Measurements from ENCODE around the gene ARHGDIG. TPM values are rescaled to one million over a fixed set of nuclear protein-coding genes. Genes with fewer than 3 reads are reported as not detected.
A peak's percentile ranks its signal among the peaks of the same experiment; 100 is the strongest.

ARHGDIG gene
- total RNA-seq, 1 donor from 2014 or later, result not detected

DNA sequence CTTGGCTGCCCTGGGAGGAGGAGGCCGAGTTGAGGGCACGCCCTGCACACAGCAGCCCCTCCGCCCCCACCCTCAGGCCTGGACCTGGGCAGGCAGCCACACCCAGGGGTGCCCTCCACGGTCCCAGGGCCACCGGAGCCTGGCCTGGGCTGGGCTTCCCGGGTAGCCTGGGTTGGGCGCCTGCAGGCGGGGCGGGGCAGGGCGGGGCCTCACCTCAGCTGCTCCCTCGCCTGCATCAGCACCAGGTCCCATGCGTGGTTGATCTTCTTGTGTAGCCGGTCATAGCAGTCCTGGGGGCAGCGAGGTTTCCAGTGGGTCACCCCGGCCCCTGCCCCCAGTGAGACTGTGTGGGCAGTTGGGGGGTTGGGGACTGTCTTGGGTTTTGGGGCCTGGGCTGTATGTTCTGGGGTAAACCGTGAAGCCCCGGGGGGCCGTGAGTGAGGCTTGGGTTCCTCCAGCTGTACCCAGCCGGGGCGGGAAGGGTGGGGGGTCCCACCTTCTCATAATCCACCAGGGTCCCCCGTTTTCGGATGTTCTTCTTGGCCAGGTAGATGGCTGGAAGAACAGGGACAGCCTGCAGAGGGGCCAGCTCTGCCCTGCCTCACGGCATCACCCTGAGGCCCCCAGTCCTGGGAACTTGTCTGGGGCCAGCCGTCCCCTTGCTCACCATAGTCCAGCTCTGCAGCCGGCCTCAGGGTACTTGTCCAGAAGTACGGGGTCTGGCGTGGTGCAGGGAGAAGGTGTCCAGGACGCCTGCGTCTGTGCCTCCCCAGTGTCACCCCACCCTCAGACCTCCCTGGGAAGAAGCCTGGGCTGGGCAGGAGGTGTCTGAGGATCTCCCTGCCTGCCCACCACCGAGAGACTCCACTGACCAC lies 6.6 kb upstream of the ARHGDIG start:
- no peak for DNase-seq
- H3K27ac ChIP-seq, result no peak overlapping the region
- no peaks in the 10 kb centered on the region for H3K36me3 ChIP-seq
- H3K27me3 ChIP-seq (ENCODE audit: low read depth), result peaks cover 27% of the 10 kb centered on the region
- H3K4me1 ChIP-seq, result peaks cover 8% of the 10 kb centered on the region
- intact Hi-C loops (cut with DNase I), result no loop called here
- H3K9me3 ChIP-seq, result no peaks in the 10 kb centered on the region
- H3K4me3 ChIP-seq, result no peak overlapping the region
- TF ChIP-seq CTCF (IDR thresholded peaks at IDR 0.05), result no peak
- peak; percentile 1 to 3 for ATAC-seq

DNA sequence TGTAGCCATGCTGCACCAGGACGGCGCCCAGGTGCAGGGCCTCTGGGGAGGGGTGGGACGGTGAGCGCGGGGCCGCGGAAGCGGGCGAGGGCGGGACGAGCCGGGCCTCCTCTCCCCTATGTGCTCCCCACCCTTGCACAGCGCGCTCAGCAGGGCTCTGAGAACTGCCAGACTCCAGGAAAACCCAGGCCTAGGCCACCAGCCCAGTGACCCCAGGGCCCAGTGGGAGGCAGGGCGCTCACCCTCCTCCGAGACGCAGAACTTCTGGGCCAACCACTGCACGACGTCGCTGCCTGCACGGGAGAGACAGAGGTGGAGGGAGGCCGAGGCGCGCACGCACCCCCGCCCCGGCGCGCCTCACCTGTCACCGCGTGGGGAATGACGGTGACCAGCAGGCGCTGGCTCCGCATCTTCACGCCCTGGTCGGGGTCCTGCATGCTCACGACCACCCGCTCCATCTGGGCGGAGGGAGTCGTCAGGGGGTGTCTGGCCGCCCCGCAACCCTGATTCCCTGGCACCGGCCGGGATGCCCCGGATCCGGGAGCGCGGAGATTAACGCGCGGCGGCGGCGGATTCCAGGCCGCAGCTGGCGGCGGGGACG lies 5.2 kb upstream of the ARHGDIG start:
- peaks cover 8% of the 10 kb centered on the region for H3K4me1 ChIP-seq
- no peak overlapping the region for H3K27ac ChIP-seq
- no peak for TF ChIP-seq CTCF (IDR thresholded peaks at IDR 0.05)
- H3K9me3 ChIP-seq, result no peaks in the 10 kb centered on the region
- H3K27me3 ChIP-seq (ENCODE audit: low read depth), result peaks cover 37% of the 10 kb centered on the region
- DNase-seq (no peak), ATAC-seq (peak in 1 of 2 donors; percentile 15)
- H3K36me3 ChIP-seq, result no peaks in the 10 kb centered on the region
- H3K4me3 ChIP-seq, result peak overlapping the region; percentile 58
- intact Hi-C loops (cut with DNase I), result no loop called here

GRCh38 chr16:275786-276232 lies 4.6 kb upstream of the ARHGDIG start, which contains the start of gene RGS11:
TSS of gene RGS11 (minus strand) at chr16:275944. CDS start at chr16:275911, 33 bp downstream.
- DNase-seq (no peak), ATAC-seq (peak in 1 of 2 donors; percentile 17)
- peaks cover 10% of the 10 kb centered on the region for H3K4me1 ChIP-seq
- intact Hi-C loops (cut with DNase I), result no loop called here
- H3K4me3 ChIP-seq, result peak within 1 kb of the TSS; percentile 58
- TF ChIP-seq CTCF (IDR thresholded peaks at IDR 0.05), result no peak
- no peak within 1 kb of the TSS for H3K27ac ChIP-seq
- peaks cover 41% of the 10 kb centered on the region for H3K27me3 ChIP-seq (ENCODE audit: low read depth)
- H3K36me3 ChIP-seq, result no peaks in the 10 kb centered on the region
- no peaks in the 10 kb centered on the region for H3K9me3 ChIP-seq

GRCh38 chr16:276426-277077 lies 3.8 kb upstream of the ARHGDIG start:
- no peaks in the 10 kb centered on the region for H3K36me3 ChIP-seq
- H3K27me3 ChIP-seq (ENCODE audit: low read depth), result peaks cover 48% of the 10 kb centered on the region
- ATAC-seq (no peak), DNase-seq (no peak)
- no peaks in the 10 kb centered on the region for H3K9me3 ChIP-seq
- intact Hi-C loops (cut with DNase I), result no loop called here
- peak overlapping the region; percentile 58 for H3K4me3 ChIP-seq
- H3K4me1 ChIP-seq, result peaks cover 15% of the 10 kb centered on the region
- no peak for TF ChIP-seq CTCF (IDR thresholded peaks at IDR 0.05)
- no peak overlapping the region for H3K27ac ChIP-seq

- Histone ChIP-seq H3K27ac (no peak overlapping the region), H3K9me3 (no peaks in the 10 kb centered on the region), H3K4me1 (peaks cover 15% of the 10 kb centered on the region), H3K36me3 (no peaks in the 10 kb centered on the region), H3K4me3 (no peak overlapping the region), H3K27me3 (ENCODE audit: low read depth) (peaks cover 50% of the 10 kb centered on the region)
- intact Hi-C loops (cut with DNase I), result no loop called here
- DNase-seq, result no peak
- ATAC-seq, result peak; percentile 22 to 37
- TF ChIP-seq CTCF (IDR thresholded peaks at IDR 0.05), result no peak
These were observed 1.5 kb upstream of the ARHGDIG start for GRCh38 chr16:278863-279366.
